CD14-positive monocyte (primary cell): ENCODE data around the gene TMEM221. TPM values are rescaled to one million over a fixed set of nuclear protein-coding genes. Genes with fewer than 3 reads are reported as not detected.

ENCODE experiments used
- DNase-seq, 3 donors: peaks; one replicate each; pipeline ENCODE4 v3.0.0-alpha.2; 2011 to 2022
- H2AFZ ChIP-seq: 2 replicates; pipeline ENCODE4 v1.6.0; 2012; ENCODE audit warnings: mild to moderate bottlenecking, low read depth, low read length, inconsistent platforms; ENCODE audit not compliant: insufficient read depth, poor library complexity, severe bottlenecking
- H3K27ac ChIP-seq, 2 donors: 1 replicate in 1 of 2; 2 replicates in 1 of 2; pipeline ENCODE4 v1.5.1; 2012 to 2013; ENCODE audit warnings: low read length in 2 of 2, control low read depth in 1 of 2, inconsistent platforms in 1 of 2, low read depth in 1 of 2, mild to moderate bottlenecking in 1 of 2
- H3K27me3 ChIP-seq, 2 donors: one replicate each; pipeline versions ENCODE4 v1.6.0 to v1.6.1; 2011 to 2013; ENCODE audit warnings: low read length in 2 of 2; ENCODE audit not compliant: control insufficient read depth in 2 of 2, insufficient read depth in 2 of 2
- H3K36me3 ChIP-seq, 2 donors: replicated peaks in 1 of 2; 1 replicate in 1 of 2; 2 replicates in 1 of 2; pipeline versions ENCODE4 v1.5.1 to v1.6.1; 2012 to 2013; ENCODE audit warnings: low read length in 2 of 2, control low read depth in 1 of 2, inconsistent platforms in 1 of 2, mild to moderate bottlenecking in 1 of 2; ENCODE audit not compliant: insufficient read depth in 2 of 2, control insufficient read depth in 1 of 2
- H3K4me1 ChIP-seq, 2 donors: 1 replicate in 1 of 2; 2 replicates in 1 of 2; pipeline versions ENCODE4 v1.5.1 to v1.6.1; 2012 to 2013; ENCODE audit warnings: low read length in 2 of 2, control low read depth in 1 of 2, inconsistent platforms in 1 of 2, mild to moderate bottlenecking in 1 of 2, moderate library complexity in 1 of 2; ENCODE audit not compliant: insufficient read depth in 2 of 2, control insufficient read depth in 1 of 2
- H3K4me2 ChIP-seq: replicated peaks from 2 replicates; pipeline ENCODE3; 2012; ENCODE audit warnings: low read length, moderate library complexity, mild to moderate bottlenecking; ENCODE audit not compliant: poor library complexity, severe bottlenecking; ENCODE audit errors: extremely low read depth
- H3K4me3 ChIP-seq, 3 experiments: fragments of 200-600 bp in 1 of 3; sonication (generic) in 1 of 3; replicated peaks in 1 of 3; 1 replicate in 2 of 3; 2 replicates in 1 of 3; pipeline ENCODE4 v1.5.1; 2011 to 2013; ENCODE audit warnings: low read length in 3 of 3, mild to moderate bottlenecking in 3 of 3, control low read depth in 2 of 3, low read depth in 2 of 3, inconsistent platforms in 1 of 3, moderate library complexity in 1 of 3
- H3K79me2 ChIP-seq: 2 replicates; pipeline ENCODE4 v1.6.0; 2012; ENCODE audit warnings: mild to moderate bottlenecking, control low read depth, inconsistent platforms, low read length, moderate library complexity; ENCODE audit not compliant: insufficient read depth
- H3K9ac ChIP-seq: 2 replicates; pipeline ENCODE4 v1.6.0; 2017; ENCODE audit warnings: low read length, mild to moderate bottlenecking; ENCODE audit not compliant: insufficient read depth, poor library complexity, severe bottlenecking
- H3K9me3 ChIP-seq, 2 donors: replicated peaks in 1 of 2; 1 replicate in 1 of 2; 2 replicates in 1 of 2; pipeline versions ENCODE4 v1.5.1 to v1.6.1; 2012 to 2013; ENCODE audit warnings: low read length in 2 of 2, control low read depth in 1 of 2; ENCODE audit not compliant: control insufficient read depth in 1 of 2, insufficient read depth in 1 of 2
- H4K20me1 ChIP-seq: 2 replicates; pipeline ENCODE4 v1.6.0; 2012; ENCODE audit warnings: mild to moderate bottlenecking, low read length, control low read depth, moderate library complexity; ENCODE audit not compliant: insufficient read depth
- H3K27ac Mint-ChIP-seq, 7 donors: one replicate each; pipeline ENCODE4 v1.8.0; 2020; ENCODE audit warnings: mild to moderate bottlenecking in 7 of 7, mixed read lengths in 7 of 7, moderate library complexity in 6 of 7, inconsistent platforms in 2 of 7
- H3K27me3 Mint-ChIP-seq, 3 donors: one replicate each; pipeline ENCODE4 v1.8.0; 2021 to 2022; ENCODE audit warnings: low read depth in 3 of 3, mild to moderate bottlenecking in 3 of 3, mixed read lengths in 3 of 3, moderate library complexity in 3 of 3, inconsistent platforms in 1 of 3
- H3K36me3 Mint-ChIP-seq, 2 donors: one replicate each; pipeline ENCODE4 v1.8.0; 2020; ENCODE audit warnings: mixed read lengths in 2 of 2, inconsistent platforms in 1 of 2, mild to moderate bottlenecking in 1 of 2
- H3K4me1 Mint-ChIP-seq: one replicate; pipeline ENCODE4 v1.8.0; 2020; ENCODE audit warnings: mild to moderate bottlenecking, mixed read lengths
- H3K4me3 Mint-ChIP-seq, 2 donors: one replicate each; pipeline ENCODE4 v1.8.0; 2020; ENCODE audit warnings: mild to moderate bottlenecking in 2 of 2, mixed read lengths in 2 of 2, moderate library complexity in 1 of 2
- H3K9me3 Mint-ChIP-seq, 7 donors: one replicate each; pipeline ENCODE4 v1.8.0; 2020 to 2022; ENCODE audit warnings: mixed read lengths in 7 of 7, mild to moderate bottlenecking in 6 of 7, moderate library complexity in 6 of 7, inconsistent platforms in 2 of 7
- WGBS: methylation state at CpG from one replicate; pipeline ENCODE4 v1.1.5; 2013; ENCODE audit warnings: missing lambda C conversion rate; ENCODE audit not compliant: insufficient coverage; 5-methylcytosine and 5-hydroxymethylcytosine counted together
- intact Hi-C, 2 donors: fragments of 100-400 bp; cut with micrococcal nuclease; formaldehyde crosslinking; loops; one replicate each; pipeline versions ENCODE4 v1.15.0 to v1.15.1; 2023
- polyA plus RNA-seq, 3 donors: library from polyadenylated mRNA; depleted of rRNA in 1 of 3; unstranded in 2 of 3; stranded (reverse) in 1 of 3; fragments of 300-500 nt in 2 of 3; fragments of >200 nt in 1 of 3; fragmentation: Illumina TruSeq in 2 of 3; gene quantifications; 1 replicate in 2 of 3; 2 replicates in 1 of 3; pipeline ENCODE4 v1.2.3, GENCODE V29; 2012 to 2021
- TF ChIP-seq, protein P1 (sequence below): fragments of 200-600 bp; IDR thresholded peaks from one replicate; pipeline ENCODE4 v1.8.0; 2022; ENCODE audit warnings: antibody characterized with exemption, mild to moderate bottlenecking

Gene TMEM221
- polyA plus RNA-seq, 3 donors = not detected

DNA sequence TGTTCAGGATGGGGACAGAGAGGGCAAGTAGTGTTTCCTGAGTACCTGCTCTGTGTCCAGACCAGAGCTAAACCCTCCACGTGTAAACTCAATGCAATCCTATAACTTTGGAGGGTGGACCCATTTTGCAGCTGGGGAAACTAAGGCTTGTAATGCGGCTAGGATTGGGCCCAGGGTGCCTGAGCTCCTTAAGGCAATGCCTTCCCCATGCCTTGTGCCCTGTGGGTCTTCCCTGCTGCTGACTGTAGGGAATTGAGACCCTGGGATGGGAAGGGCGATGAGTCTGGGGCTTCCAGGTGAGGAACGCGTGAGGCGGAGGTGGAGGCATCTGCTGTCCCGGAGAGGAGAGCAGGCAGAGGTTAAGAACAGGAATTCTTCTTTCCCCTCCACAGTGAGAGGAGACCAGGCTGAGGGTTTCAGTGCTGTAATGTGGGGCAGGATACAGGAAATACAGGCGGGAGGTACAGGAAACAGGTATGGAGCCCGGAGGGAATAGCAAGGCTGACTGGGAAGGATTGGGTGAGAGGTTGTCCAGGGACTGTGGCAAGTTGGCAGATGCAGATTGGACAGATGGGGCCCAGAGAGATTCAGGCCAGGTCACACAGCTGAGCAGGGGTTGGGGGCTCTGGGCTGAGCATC is 41.0 kb upstream of the TMEM221 start:
- H3K27me3 ChIP-seq = no peaks in the 10 kb centered on the region
- Mint-ChIP-seq H3K4me3 (no peak overlapping the region), H3K4me1 (peaks cover 28% of the 10 kb centered on the region), H3K9me3 (peaks cover 0 to 5% (median 0%) of the 10 kb centered on the region in 7 donors), H3K36me3 (peaks cover 19 to 53% of the 10 kb centered on the region in 2 donors), H3K27ac (peak overlapping the region in 2 of 7 donors; percentile 13 to 76), H3K27me3 (peaks cover 0 to 7% (median 0%) of the 10 kb centered on the region in 3 donors)
- intact Hi-C loops = no loop called here
- no peaks in the 10 kb centered on the region for H3K9me3 ChIP-seq
- peaks cover 2 to 7% of the 10 kb centered on the region in 2 donors for H3K36me3 ChIP-seq
- peaks cover 42% of the 10 kb centered on the region for H4K20me1 ChIP-seq
- H3K27ac ChIP-seq = no peak overlapping the region
- peaks cover 11% of the 10 kb centered on the region for H3K79me2 ChIP-seq
- TF ChIP-seq, protein P1, sequence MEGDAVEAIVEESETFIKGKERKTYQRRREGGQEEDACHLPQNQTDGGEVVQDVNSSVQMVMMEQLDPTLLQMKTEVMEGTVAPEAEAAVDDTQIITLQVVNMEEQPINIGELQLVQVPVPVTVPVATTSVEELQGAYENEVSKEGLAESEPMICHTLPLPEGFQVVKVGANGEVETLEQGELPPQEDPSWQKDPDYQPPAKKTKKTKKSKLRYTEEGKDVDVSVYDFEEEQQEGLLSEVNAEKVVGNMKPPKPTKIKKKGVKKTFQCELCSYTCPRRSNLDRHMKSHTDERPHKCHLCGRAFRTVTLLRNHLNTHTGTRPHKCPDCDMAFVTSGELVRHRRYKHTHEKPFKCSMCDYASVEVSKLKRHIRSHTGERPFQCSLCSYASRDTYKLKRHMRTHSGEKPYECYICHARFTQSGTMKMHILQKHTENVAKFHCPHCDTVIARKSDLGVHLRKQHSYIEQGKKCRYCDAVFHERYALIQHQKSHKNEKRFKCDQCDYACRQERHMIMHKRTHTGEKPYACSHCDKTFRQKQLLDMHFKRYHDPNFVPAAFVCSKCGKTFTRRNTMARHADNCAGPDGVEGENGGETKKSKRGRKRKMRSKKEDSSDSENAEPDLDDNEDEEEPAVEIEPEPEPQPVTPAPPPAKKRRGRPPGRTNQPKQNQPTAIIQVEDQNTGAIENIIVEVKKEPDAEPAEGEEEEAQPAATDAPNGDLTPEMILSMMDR = no peak
- no peak overlapping the region for H3K9ac ChIP-seq
- H3K4me3 ChIP-seq = peak overlapping the region in 1 of 3 experiments; percentile 72
- DNase-seq = no peak
- H3K4me1 ChIP-seq = peaks cover 17 to 20% of the 10 kb centered on the region in 2 donors
- 47% methylated on average over 4 of the region's 9 CpGs for whole genome bisulfite sequencing
- peak overlapping the region; percentile 78 for H3K4me2 ChIP-seq
- peak overlapping the region; percentile 0 for H2AFZ ChIP-seq

DNA sequence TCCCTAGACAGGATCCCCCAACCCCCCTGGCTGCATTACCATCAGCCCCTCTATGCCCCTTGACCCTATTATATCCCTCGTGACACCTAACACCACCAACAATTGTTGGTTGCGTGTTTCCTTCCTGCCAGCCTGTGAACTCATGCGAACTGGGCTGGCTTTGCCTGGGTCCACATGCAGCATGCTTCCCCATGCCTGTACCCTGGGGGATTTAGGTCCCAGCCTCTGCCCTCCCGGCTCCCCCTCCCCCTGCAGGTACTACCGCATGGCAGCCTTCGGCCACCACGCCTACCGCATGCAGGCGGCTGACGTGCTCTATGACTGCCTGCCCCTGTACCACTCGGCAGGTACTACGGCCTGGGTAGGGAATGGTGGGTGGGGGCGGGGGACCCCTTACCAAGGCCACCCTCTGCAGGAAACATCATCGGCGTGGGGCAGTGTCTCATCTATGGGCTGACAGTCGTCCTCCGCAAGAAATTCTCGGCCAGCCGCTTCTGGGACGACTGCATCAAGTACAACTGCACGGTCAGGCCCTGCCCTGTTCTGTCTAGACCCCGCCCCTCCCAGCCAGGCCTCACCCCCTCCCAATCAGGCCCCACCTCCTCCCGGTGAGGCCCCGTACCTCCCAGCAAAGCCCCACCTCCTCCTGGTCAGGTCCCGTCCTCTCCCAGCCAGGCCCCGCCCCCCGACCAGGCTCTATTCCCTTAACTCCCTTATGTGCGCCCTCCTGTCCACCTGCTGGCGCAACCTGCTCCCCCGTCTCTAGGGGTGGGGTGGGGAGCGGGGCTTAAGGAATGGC is 40.3 kb upstream of the TMEM221 start:
- Histone ChIP-seq H3K9me3 (no peaks in the 10 kb centered on the region), H4K20me1 (peaks cover 49% of the 10 kb centered on the region), H3K27ac (no peak overlapping the region), H3K79me2 (peaks cover 19% of the 10 kb centered on the region), H3K4me2 (peak overlapping the region; percentile 78), H3K9ac (no peak overlapping the region), H3K4me1 (peaks cover 17 to 20% of the 10 kb centered on the region in 2 donors), H3K36me3 (peaks cover 2 to 10% of the 10 kb centered on the region in 2 donors), H2AFZ (peak overlapping the region; percentile 0), H3K4me3 (peak overlapping the region; percentile 2 to 72 (median 21)), H3K27me3 (no peaks in the 10 kb centered on the region)
- peak overlapping the region; percentile 71 to 82 for H3K4me3 Mint-ChIP-seq
- TF ChIP-seq, protein P1 = no peak
- intact Hi-C loops = no loop called here
- DNase-seq = peak in 2 of 3 donors; percentile 64 to 71
- peaks cover 28% of the 10 kb centered on the region for H3K4me1 Mint-ChIP-seq
- H3K27ac Mint-ChIP-seq = peak overlapping the region in 3 of 7 donors; percentile 27 to 81 (median 51)
- peaks cover 0 to 7% (median 0%) of the 10 kb centered on the region in 3 donors for H3K27me3 Mint-ChIP-seq
- H3K9me3 Mint-ChIP-seq = peaks cover 0 to 2% (median 0%) of the 10 kb centered on the region in 7 donors
- whole genome bisulfite sequencing = 2% methylated on average over 15 of the region's 31 CpGs
- H3K36me3 Mint-ChIP-seq = peaks cover 22 to 58% of the 10 kb centered on the region in 2 donors
